K562 (cell line): ENCODE data around the gene USP15. TPM values are rescaled to one million over a fixed set of nuclear protein-coding genes. Genes with fewer than 3 reads are reported as not detected.

Experiments
- CBX5 ChIP-seq: IDR thresholded peaks from 2 replicates; pipeline ENCODE4 v1.6.1; 2014; ENCODE audit warnings: low read depth, borderline replicate concordance
- CHAMP1 ChIP-seq: fragments of 450-650 bp; IDR thresholded peaks from 2 replicates; pipeline ENCODE4 v1.6.1; 2016; ENCODE audit warnings: mild to moderate bottlenecking
- CHCHD3 ChIP-seq: fragments of 250-450 bp; sonication (Bioruptor Pico); IDR thresholded peaks from 2 replicates; pipeline ENCODE4 v2.1.2; 2022; ENCODE audit warnings: mild to moderate bottlenecking
- DPF2 ChIP-seq: fragments of 450-650 bp; IDR thresholded peaks from 2 replicates; pipeline ENCODE4 v1.6.1; 2016
- GATAD2B ChIP-seq: fragments of 450-650 bp; IDR thresholded peaks from 2 replicates; pipeline ENCODE4 v1.6.1; 2017; ENCODE audit warnings: mild to moderate bottlenecking, borderline replicate concordance
- L3MBTL2 ChIP-seq: fragments of 450-650 bp; IDR thresholded peaks from 2 replicates; pipeline ENCODE4 v1.6.1; 2016; ENCODE audit warnings: mild to moderate bottlenecking, moderate library complexity
- MCM2 ChIP-seq: fragments of 450-650 bp; IDR thresholded peaks from 2 replicates; pipeline ENCODE4 v1.6.1; 2017; ENCODE audit warnings: low read depth, mild to moderate bottlenecking
- SNRNP70 ChIP-seq: fragments of 200-400 bp; formaldehyde crosslinking; optimal IDR thresholded peaks from 2 replicates; pipeline ENCODE3; 2017; ENCODE audit warnings: low read depth, low read length
- SRF ChIP-seq, 2 experiments: fragments of 250-450, 450-650 bp in 1 of 2; sonication (Bioruptor Pico) in 1 of 2; sonication (generic) in 1 of 2; formaldehyde crosslinking; IDR thresholded peaks; 2 replicates each; pipeline versions ENCODE4 v1.5.0 to v1.5.1; 2020 to 2022; ENCODE audit warnings: mild to moderate bottlenecking in 1 of 2, missing genetic modification reagents in 1 of 2
- SRSF3 ChIP-seq: fragments of 200-400 bp; formaldehyde crosslinking; IDR thresholded peaks from 2 replicates; pipeline ENCODE4 v1.6.1; 2016; ENCODE audit warnings: mild to moderate bottlenecking, low read length, moderate library complexity; ENCODE audit not compliant: insufficient read depth
- TSC22D4 ChIP-seq: fragments of 450-650 bp; IDR thresholded peaks from 2 replicates; pipeline ENCODE4 v1.6.1; 2016; ENCODE audit warnings: missing genetic modification characterization, missing biosample characterization, control low read depth
- UBTF ChIP-seq, 2 experiments: IDR thresholded peaks; 2 replicates each; pipeline ENCODE4 v1.6.1; 2012; ENCODE audit warnings: improper control_type of control experiment in 2 of 2, low read depth in 2 of 2, low read length in 2 of 2, borderline replicate concordance in 1 of 2
- ZC3H11A ChIP-seq: IDR thresholded peaks from 2 replicates; pipeline ENCODE4 v1.6.1; 2012; ENCODE audit warnings: low read depth, low read length, improper control_type of control experiment
- ZFP30 ChIP-seq: fragments of 250-450 bp; sonication (Bioruptor Pico); IDR thresholded peaks from 2 replicates; pipeline ENCODE4 v1.8.0; 2022; ENCODE audit warnings: moderate library complexity, mild to moderate bottlenecking, inconsistent platforms, borderline replicate concordance
- ZFPM2 ChIP-seq: fragments of 250-450 bp; sonication (Bioruptor Pico); IDR thresholded peaks from 2 replicates; pipeline ENCODE4 v1.5.1; 2022; ENCODE audit warnings: mild to moderate bottlenecking
- ZNF3 ChIP-seq: fragments of 250-450 bp; sonication (Bioruptor Pico); IDR thresholded peaks from 2 replicates; pipeline ENCODE4 v1.5.0; 2021; ENCODE audit warnings: mild to moderate bottlenecking, moderate library complexity
- ZNF431 ChIP-seq: sonication (generic); formaldehyde crosslinking; IDR thresholded peaks from 2 replicates; pipeline ENCODE4 v1.8.0; 2022; ENCODE audit warnings: mild to moderate bottlenecking, missing genetic modification reagents
- ZNF644 ChIP-seq: fragments of 200-800 bp; sonication (Bioruptor generic); IDR thresholded peaks from 2 replicates; pipeline ENCODE4 v1.6.1; 2016; ENCODE audit warnings: low read depth, missing genetic modification characterization, missing compliant biosample characterization
- ZNF76 ChIP-seq: fragments of 250-450 bp; sonication (Bioruptor Pico); IDR thresholded peaks from 2 replicates; pipeline ENCODE4 v1.4.0; 2020; ENCODE audit warnings: mild to moderate bottlenecking, moderate library complexity, borderline replicate concordance
- ZNF766 ChIP-seq: fragments of 200-800 bp; sonication (Bioruptor generic); conservative IDR thresholded peaks from 2 replicates; pipeline ENCODE4 v1.6.1; 2016; ENCODE audit warnings: missing genetic modification characterization, missing compliant biosample characterization
- ZNF830 ChIP-seq: fragments of 250-450 bp; sonication (Bioruptor Pico); IDR thresholded peaks from 2 replicates; pipeline ENCODE4 v1.5.0; 2021; ENCODE audit warnings: mild to moderate bottlenecking
- polyA plus RNA-seq, 8 experiments: library from polyadenylated mRNA; depleted of rRNA in 4 of 8; stranded (reverse) in 5 of 8; unstranded in 3 of 8; fragments of >200 nt; fragmentation: Nextera tagmentation in 2 of 8; fragmentation: Illumina TruSeq in 1 of 8; extraction: Ambion mirVana in 2 of 8; extraction: Trizol in 1 of 8; gene quantifications; 2 replicates each; pipeline versions ENCODE4 v1.2.1 to v1.2.3, GENCODE V29; 2011 to 2014; ENCODE audit warnings: inconsistent platforms in 1 of 8, missing spikeins in 1 of 8
- total RNA-seq, 7 experiments: library from RNA; depleted of rRNA in 6 of 7; stranded (reverse); fragments of >200 nt in 6 of 7; fragmentation: Illumina TruSeq in 2 of 7; extraction: Trizol in 2 of 7; gene quantifications; 2 replicates each; pipeline versions ENCODE4 v1.2.1 to v1.2.3, GENCODE V29; 2011 to 2021; ENCODE audit warnings: low replicate concordance in 1 of 7
- TF ChIP-seq, protein P1 (sequence below): fragments of 250-450 bp; sonication (Bioruptor Pico); IDR thresholded peaks from 2 replicates; pipeline ENCODE4 v1.6.1; 2021; ENCODE audit warnings: mild to moderate bottlenecking

USP15 gene
- total and polyA plus RNA-seq, 9 of the 15 experiments (the other 6 are each of a cell fraction or from before 2014, with no cell fraction given) = 140 to 272 (median 182) TPM

GRCh38 chr12:62320054-62320453 lies 59.9 kb downstream of the USP15 start (continued):
- TF ChIP-seq ZFPM2 (no peak), CBX5 (no peak), DPF2 (peak; percentile 67), L3MBTL2 (no peak), SRSF3 (no peak), SRF (CRISPR knock-in tag; IDR thresholded peaks at IDR 0.05) (no peak), ZNF3 (CRISPR knock-in tag) (no peak), ZFP30 (CRISPR knock-in tag) (no peak), MCM2 (no peak), CHAMP1 (peak; percentile 93), SNRNP70 (no peak), UBTF (IDR thresholded peaks at IDR 0.05; ENCODE audit: borderline replicate concordance in 1 of 2, low read depth in 2 of 2, low read length in 2 of 2) (no peak), GATAD2B (no peak), CHCHD3 (CRISPR knock-in tag) (no peak), ZC3H11A (no peak), ZNF644 (tag) (no peak), ZNF76 (CRISPR knock-in tag) (no peak), ZNF830 (CRISPR knock-in tag) (no peak), ZNF431 (CRISPR knock-in tag) (no peak), ZNF766 (CRISPR knock-in tag) (0 out of 2 replicates have a peak, but pooled peaks have one; percentile 38), TSC22D4 (tag) (no peak)
- TF ChIP-seq, protein P1, sequence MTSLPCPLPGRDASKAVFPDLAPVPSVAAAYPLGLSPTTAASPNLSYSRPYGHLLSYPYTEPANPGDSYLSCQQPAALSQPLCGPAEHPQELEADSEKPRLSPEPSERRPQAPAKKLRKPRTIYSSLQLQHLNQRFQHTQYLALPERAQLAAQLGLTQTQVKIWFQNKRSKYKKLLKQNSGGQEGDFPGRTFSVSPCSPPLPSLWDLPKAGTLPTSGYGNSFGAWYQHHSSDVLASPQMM = no peak
